HG02852 (cell line): Measurements from ENCODE around the gene SPDYE11.
"Not testable (repeated sequence)": the region's sequence is repeated elsewhere in the genome, so short reads cannot be mapped to it uniquely, and the experiment has no call there.

ENCODE experiments used
- ATAC-seq: cut with Tn5 transposase; IDR thresholded peaks from one replicate; pipeline ENCODE4 v1.9.1; 2021; ENCODE audit warnings: mild to moderate bottlenecking, moderate library complexity; ENCODE audit not compliant: unreplicated experiment

The SPDYE11 gene

GRCh38 chr7:73057811-73058210 lies at the start of gene SPDYE11:
Gene SPDYE11 (minus strand): TSS chr7:73057911. CDS start chr7:73056111, 1,800 bp downstream.
- ATAC-seq, result not testable (repeated sequence)

GRCh38 chr7:73085938-73086337 lies 28.2 kb upstream of the SPDYE11 start, which contains the start of gene SPDYE9:
Gene SPDYE9 (minus strand): TSS chr7:73086038. CDS start chr7:73084238, 1,800 bp downstream.
- not testable (repeated sequence) for ATAC-seq

- not testable (repeated sequence) for ATAC-seq
Observed at GRCh38 chr7:73029666-73030065, 28.0 kb downstream of the SPDYE11 start, which contains the start of gene SPDYE8. Gene SPDYE8 (minus strand): TSS chr7:73029766. CDS start chr7:73027966, 1,800 bp downstream.

- not testable (repeated sequence) for ATAC-seq
Observed at GRCh38 chr7:73006491-73006890, 51.2 kb downstream of the SPDYE11 start.

- ATAC-seq, result peak; percentile 77
Observed at GRCh38 chr7:73005693-73006447, 51.8 kb downstream of the SPDYE11 start.

- peak; percentile 60 for ATAC-seq
Observed at GRCh38 chr7:73005356-73005692, 52.4 kb downstream of the SPDYE11 start.

- ATAC-seq, result not testable (repeated sequence)
Observed at GRCh38 chr7:72997887-72998468, 59.7 kb downstream of the SPDYE11 start.
